ENCODE results near the gene EPB41L4A.

EPB41L4A gene

DNA sequence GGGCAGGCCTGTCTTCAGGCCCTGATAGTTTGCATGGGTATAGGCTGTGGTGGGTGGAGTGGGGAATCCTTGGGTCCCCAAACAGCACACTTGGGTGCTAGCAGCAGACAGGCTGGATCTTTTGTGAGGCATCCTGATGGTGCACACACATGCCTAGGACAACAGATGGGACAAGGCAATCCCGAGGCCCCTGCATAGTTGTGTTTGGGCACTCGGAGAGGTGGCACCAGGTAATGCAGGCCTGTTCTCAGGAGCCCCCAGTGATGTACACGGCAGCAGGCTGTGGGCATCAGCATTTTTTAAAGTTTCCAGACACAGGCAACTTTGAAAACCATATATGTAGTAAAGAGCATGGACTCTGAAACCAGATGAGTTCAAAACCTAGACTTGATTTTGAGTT is 65.4 kb downstream of the EPB41L4A start:
- no peak overlapping the region for H3K27ac ChIP-seq (ENCODE audit: extremely low read depth, low read depth, low read length)
- TF ChIP-seq ZNF792 (tag by site-specific recombination; IDR thresholded peaks at IDR 0.05) (no peak), ZSCAN16 (tag by site-specific recombination; IDR thresholded peaks at IDR 0.05) (no peak), ZNF560 (tag by site-specific recombination; IDR thresholded peaks at IDR 0.05; ENCODE audit: borderline replicate concordance) (no peak), RBAK (tag by site-specific recombination; IDR thresholded peaks at IDR 0.05) (no peak)
- TF ChIP-seq, protein P1, sequence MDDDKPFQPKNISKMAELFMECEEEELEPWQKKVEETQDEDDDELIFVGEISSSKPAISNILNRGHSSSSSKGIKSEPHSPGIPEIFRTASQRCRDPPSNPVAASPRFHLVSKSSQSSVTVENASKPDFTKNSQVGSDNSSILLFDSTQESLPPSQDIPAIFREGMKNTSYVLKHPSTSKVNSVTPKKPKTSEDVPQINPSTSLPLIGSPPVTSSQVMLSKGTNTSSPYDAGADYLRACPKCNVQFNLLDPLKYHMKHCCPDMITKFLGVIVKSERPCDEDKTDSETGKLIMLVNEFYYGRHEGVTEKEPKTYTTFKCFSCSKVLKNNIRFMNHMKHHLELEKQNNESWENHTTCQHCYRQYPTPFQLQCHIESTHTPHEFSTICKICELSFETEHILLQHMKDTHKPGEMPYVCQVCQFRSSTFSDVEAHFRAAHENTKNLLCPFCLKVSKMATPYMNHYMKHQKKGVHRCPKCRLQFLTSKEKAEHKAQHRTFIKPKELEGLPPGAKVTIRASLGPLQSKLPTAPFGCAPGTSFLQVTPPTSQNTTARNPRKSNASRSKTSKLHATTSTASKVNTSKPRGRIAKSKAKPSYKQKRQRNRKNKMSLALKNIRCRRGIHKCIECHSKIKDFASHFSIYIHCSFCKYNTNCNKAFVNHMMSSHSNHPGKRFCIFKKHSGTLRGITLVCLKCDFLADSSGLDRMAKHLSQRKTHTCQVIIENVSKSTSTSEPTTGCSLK (tag by site-specific recombination; IDR thresholded peaks at IDR 0.05): no peak
- TF ChIP-seq, protein P2, sequence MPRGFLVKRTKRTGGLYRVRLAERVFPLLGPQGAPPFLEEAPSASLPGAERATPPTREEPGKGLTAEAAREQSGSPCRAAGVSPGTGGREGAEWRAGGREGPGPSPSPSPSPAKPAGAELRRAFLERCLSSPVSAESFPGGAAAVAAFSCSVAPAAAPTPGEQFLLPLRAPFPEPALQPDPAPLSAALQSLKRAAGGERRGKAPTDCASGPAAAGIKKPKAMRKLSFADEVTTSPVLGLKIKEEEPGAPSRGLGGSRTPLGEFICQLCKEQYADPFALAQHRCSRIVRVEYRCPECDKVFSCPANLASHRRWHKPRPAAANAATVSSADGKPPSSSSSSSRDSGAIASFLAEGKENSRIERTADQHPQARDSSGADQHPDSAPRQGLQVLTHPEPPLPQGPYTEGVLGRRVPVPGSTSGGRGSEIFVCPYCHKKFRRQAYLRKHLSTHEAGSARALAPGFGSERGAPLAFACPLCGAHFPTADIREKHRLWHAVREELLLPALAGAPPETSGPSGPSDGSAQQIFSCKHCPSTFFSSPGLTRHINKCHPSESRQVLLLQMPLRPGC (tag by site-specific recombination; IDR thresholded peaks at IDR 0.05): no peak
- ChIA-PET POLR2A (no interaction called here), CTCF (no interaction called here)
- H3K4me3 ChIP-seq (ENCODE audit: low read depth, low read length): no peak overlapping the region
- no peaks in the 10 kb centered on the region for H3K4me1 ChIP-seq (ENCODE audit: control insufficient read depth, insufficient read depth, low read length)
- no peaks in the 10 kb centered on the region for H3K36me3 ChIP-seq (ENCODE audit: control insufficient read depth in 2 of 2, insufficient read depth in 1 of 2, low read length in 2 of 2)
- H3K9me3 ChIP-seq (ENCODE audit: control insufficient read depth, insufficient read depth, low read depth, low read length): no peaks in the 10 kb centered on the region

DNA sequence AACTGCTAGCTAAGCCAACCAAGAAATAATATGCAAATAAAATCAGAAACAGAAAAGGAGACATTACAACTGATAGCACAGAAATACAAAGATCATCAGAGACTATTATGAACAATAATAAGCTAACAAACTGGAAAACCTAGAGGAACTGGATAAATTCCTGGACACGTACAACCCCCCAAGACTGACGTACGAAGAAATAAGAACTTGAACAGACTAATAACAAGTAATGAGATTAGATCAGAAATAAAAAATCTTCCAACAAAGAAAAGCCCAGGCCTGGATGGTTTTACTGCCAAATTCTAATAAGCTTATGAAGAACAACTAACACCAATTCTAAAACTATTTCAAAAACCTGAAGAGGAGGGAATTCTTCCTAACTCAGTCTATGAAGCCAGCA is 67.9 kb downstream of the EPB41L4A start:
- H3K36me3 ChIP-seq (ENCODE audit: control insufficient read depth in 2 of 2, insufficient read depth in 1 of 2, low read length in 2 of 2): no peaks in the 10 kb centered on the region
- CTCF ChIA-PET: interaction anchor here (2.5 kb wide), 1 partner anchor 16 kb away, joined by 7 read pairs; no protein-coding TSS in a partner anchor
- H3K9me3 ChIP-seq (ENCODE audit: control insufficient read depth, insufficient read depth, low read depth, low read length): no peaks in the 10 kb centered on the region
- POLR2A ChIA-PET: no interaction called here
- H3K4me3 ChIP-seq (ENCODE audit: low read depth, low read length): no peak overlapping the region
- no peak for TF ChIP-seq ZNF677 (tag by site-specific recombination; IDR thresholded peaks at IDR 0.05)
- TF ChIP-seq ZNF140 (tag by site-specific recombination; IDR thresholded peaks at IDR 0.05): no peak
- no peak for TF ChIP-seq ZEB2 (tag by site-specific recombination; IDR thresholded peaks at IDR 0.05)
- no peak for TF ChIP-seq ZNF473 (tag by site-specific recombination; IDR thresholded peaks at IDR 0.05)
- TF ChIP-seq SP2 (tag by site-specific recombination; IDR thresholded peaks at IDR 0.05): no peak
- TF ChIP-seq ZNF514 (tag by site-specific recombination; IDR thresholded peaks at IDR 0.05): no peak
- TF ChIP-seq ZNF560 (tag by site-specific recombination; IDR thresholded peaks at IDR 0.05; ENCODE audit: borderline replicate concordance): no peak
- TF ChIP-seq ZNF624 (tag by site-specific recombination; IDR thresholded peaks at IDR 0.05): no peak
- TF ChIP-seq, protein P3, sequence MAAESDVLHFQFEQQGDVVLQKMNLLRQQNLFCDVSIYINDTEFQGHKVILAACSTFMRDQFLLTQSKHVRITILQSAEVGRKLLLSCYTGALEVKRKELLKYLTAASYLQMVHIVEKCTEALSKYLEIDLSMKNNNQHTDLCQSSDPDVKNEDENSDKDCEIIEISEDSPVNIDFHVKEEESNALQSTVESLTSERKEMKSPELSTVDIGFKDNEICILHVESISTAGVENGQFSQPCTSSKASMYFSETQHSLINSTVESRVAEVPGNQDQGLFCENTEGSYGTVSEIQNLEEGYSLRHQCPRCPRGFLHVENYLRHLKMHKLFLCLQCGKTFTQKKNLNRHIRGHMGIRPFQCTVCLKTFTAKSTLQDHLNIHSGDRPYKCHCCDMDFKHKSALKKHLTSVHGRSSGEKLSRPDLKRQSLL (tag by site-specific recombination; IDR thresholded peaks at IDR 0.05): no peak
- no peak for TF ChIP-seq ZNF354C (tag by site-specific recombination; IDR thresholded peaks at IDR 0.05; ENCODE audit: borderline replicate concordance, low read depth)
- TF ChIP-seq ZNF248 (tag by site-specific recombination; IDR thresholded peaks at IDR 0.05): no peak
- TF ChIP-seq, protein P4, sequence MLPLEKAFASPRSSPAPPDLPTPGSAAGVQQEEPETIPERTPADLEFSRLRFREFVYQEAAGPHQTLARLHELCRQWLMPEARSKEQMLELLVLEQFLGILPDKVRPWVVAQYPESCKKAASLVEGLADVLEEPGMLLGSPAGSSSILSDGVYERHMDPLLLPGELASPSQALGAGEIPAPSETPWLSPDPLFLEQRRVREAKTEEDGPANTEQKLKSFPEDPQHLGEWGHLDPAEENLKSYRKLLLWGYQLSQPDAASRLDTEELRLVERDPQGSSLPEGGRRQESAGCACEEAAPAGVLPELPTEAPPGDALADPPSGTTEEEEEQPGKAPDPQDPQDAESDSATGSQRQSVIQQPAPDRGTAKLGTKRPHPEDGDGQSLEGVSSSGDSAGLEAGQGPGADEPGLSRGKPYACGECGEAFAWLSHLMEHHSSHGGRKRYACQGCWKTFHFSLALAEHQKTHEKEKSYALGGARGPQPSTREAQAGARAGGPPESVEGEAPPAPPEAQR (tag by site-specific recombination; IDR thresholded peaks at IDR 0.05): no peak
- no peak for TF ChIP-seq ZNF76 (tag by site-specific recombination; IDR thresholded peaks at IDR 0.05; ENCODE audit: borderline replicate concordance, low read depth)
- TF ChIP-seq, protein P5, sequence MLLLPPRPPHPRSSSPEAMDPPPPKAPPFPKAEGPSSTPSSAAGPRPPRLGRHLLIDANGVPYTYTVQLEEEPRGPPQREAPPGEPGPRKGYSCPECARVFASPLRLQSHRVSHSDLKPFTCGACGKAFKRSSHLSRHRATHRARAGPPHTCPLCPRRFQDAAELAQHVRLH (tag by site-specific recombination; IDR thresholded peaks at IDR 0.05): no peak
- no peak for TF ChIP-seq ZNF404 (tag by site-specific recombination; IDR thresholded peaks at IDR 0.05)
- TF ChIP-seq ZNF558 (tag by site-specific recombination; IDR thresholded peaks at IDR 0.05): no peak
- TF ChIP-seq SCRT2 (tag by site-specific recombination; IDR thresholded peaks at IDR 0.05): no peak
- no peaks in the 10 kb centered on the region for H3K4me1 ChIP-seq (ENCODE audit: control insufficient read depth, insufficient read depth, low read length)
- no peak overlapping the region for H3K27ac ChIP-seq (ENCODE audit: extremely low read depth, low read depth, low read length)

All from HEK293 (cell line).